Left lobe of liver (tissue), 2 donors: ENCODE results near the gene UHRF1. TPM values are rescaled to one million over a fixed set of nuclear protein-coding genes. Genes with fewer than 3 reads are reported as not detected.
"Not testable (repeated sequence)": the region's sequence is repeated elsewhere in the genome, so short reads cannot be mapped to it uniquely, and the experiment has no call there.

Experiments
- ATAC-seq: fragments of 200-7000 bp; cut with Tn5 transposase; one replicate; pipeline ENCODE4 v1.9.1; 2020; ENCODE audit warnings: mild to moderate bottlenecking, moderate library complexity
- DNase-seq: peaks from one replicate; pipeline ENCODE4 v3.0.0-alpha.2; 2020; ENCODE audit warnings: low spot score
- total RNA-seq: library from RNA; stranded (reverse); gene quantifications from one replicate; pipeline ENCODE4 v1.2.1, GENCODE V29; 2021
- donor health status: DM: no; HTN: no; CAD: no; lungs with moderate emphysema.
- donor health status: DM: no; HTN: yes; CAD: no.

UHRF1 gene
- total RNA-seq, 1 donor from 2014 or later: 0.45 TPM

- no peak for DNase-seq
- no peak for ATAC-seq
Measured at GRCh38 chr19:4897146-4897545, 12.2 kb upstream of the UHRF1 start.

GRCh38 chr19:4900879-4901278 is 8.4 kb upstream of the UHRF1 start:
- not testable (repeated sequence) for DNase-seq, ATAC-seq

- no peak for ATAC-seq
- DNase-seq: no peak
Measured at GRCh38 chr19:4902796-4903195, 6.5 kb upstream of the UHRF1 start, which contains the start of gene ARRDC5. Gene ARRDC5 (minus strand): TSS chr19:4902896. CDS start chr19:4902825, 71 bp downstream.

- no peak for DNase-seq
- ATAC-seq: peak; percentile 69
Measured at GRCh38 chr19:4904481-4904880, 4.8 kb upstream of the UHRF1 start.

- no peak for DNase-seq
- no peak for ATAC-seq
Measured at GRCh38 chr19:4906963-4907362, 2.3 kb upstream of the UHRF1 start.

GRCh38 chr19:4908360-4908759 is 941 bp upstream of the UHRF1 start:
- ATAC-seq (no peak), DNase-seq (no peak)

- DNase-seq (no peak), ATAC-seq (no peak)
Measured at GRCh38 chr19:4908781-4909155, 533 bp upstream of the UHRF1 start.

GRCh38 chr19:4909897-4910593 is 744 bp downstream of the UHRF1 start:
- ATAC-seq (peak; percentile 97), DNase-seq (peak; percentile 88)

GRCh38 chr19:4910594-4911281 is 1.4 kb downstream of the UHRF1 start:
- ATAC-seq (no peak), DNase-seq (no peak)

- no peak for DNase-seq
- ATAC-seq: no peak
Measured at GRCh38 chr19:4911314-4911713, 2.0 kb downstream of the UHRF1 start.

GRCh38 chr19:4911786-4912672 is 2.7 kb downstream of the UHRF1 start:
- ATAC-seq (peak; percentile 43), DNase-seq (peak; percentile 53)

- no peak for DNase-seq
- no peak for ATAC-seq
Measured at GRCh38 chr19:4913996-4914735, 4.9 kb downstream of the UHRF1 start.

- ATAC-seq: no peak
- DNase-seq: no peak
Measured at GRCh38 chr19:4914736-4915501, 5.6 kb downstream of the UHRF1 start.

GRCh38 chr19:4916292-4917082 is 7.2 kb downstream of the UHRF1 start:
- ATAC-seq (peak; percentile 37), DNase-seq (no peak)

GRCh38 chr19:4922530-4923275 is 13.4 kb downstream of the UHRF1 start:
- no peak for DNase-seq

GRCh38 chr19:4923276-4923747 is 14.0 kb downstream of the UHRF1 start:
- ATAC-seq: no peak
- no peak for DNase-seq

More at GRCh38 chr19:4922530-4923275, 13.4 kb downstream of the UHRF1 start:
- no peak for ATAC-seq

- DNase-seq: no peak
- ATAC-seq: no peak
Measured at GRCh38 chr19:4929186-4929585, 19.9 kb downstream of the UHRF1 start.

- ATAC-seq: no peak
- DNase-seq: no peak
Measured at GRCh38 chr19:4930664-4931063, 21.4 kb downstream of the UHRF1 start.
